ENCODE measurements around the gene USF2.

- TF ChIP-seq CTCF (IDR thresholded peaks at IDR 0.05 in 8 of 11, conservative IDR thresholded peaks at IDR 0.05 in 3 of 11) (no peak), POLR2A (IDR thresholded peaks at IDR 0.05) (no peak)
Measured at GRCh38 chr19:35225951-35226350, 42.8 kb upstream of the USF2 start.
